Esophagus muscularis mucosa (tissue), 4 donors: ENCODE measurements around the gene RHCG. TPM values are rescaled to one million over a fixed set of nuclear protein-coding genes. Genes with fewer than 3 reads are reported as not detected.

ENCODE experiments used
- DNase-seq: peaks from one replicate; pipeline ENCODE4 v3.0.0-alpha.2; 2017; ENCODE audit errors: extremely low spot score
- H3K27ac ChIP-seq, 4 donors: fragments of 200-600 bp; sonication (generic); replicated peaks in 1 of 4; 1 replicate in 3 of 4; 2 replicates in 1 of 4; pipeline ENCODE4 v1.5.1; 2016 to 2019; ENCODE audit warnings: mild to moderate bottlenecking in 1 of 4
- H3K27me3 ChIP-seq, 4 donors: fragments of 200-600 bp; sonication (generic); one replicate each; pipeline versions ENCODE4 v1.5.1 to v1.6.0; 2016 to 2019
- H3K36me3 ChIP-seq, 4 donors: fragments of 200-600 bp; sonication (generic); one replicate each; pipeline ENCODE4 v1.5.1; 2016 to 2019
- H3K4me1 ChIP-seq, 4 donors: fragments of 200-600 bp; sonication (generic); one replicate each; pipeline ENCODE4 v1.5.1; 2016 to 2019
- H3K4me3 ChIP-seq, 4 donors: fragments of 200-600 bp; sonication (generic); 1 replicate in 2 of 4; 2 replicates in 2 of 4; pipeline ENCODE4 v1.5.1; 2016 to 2019; ENCODE audit warnings: mild to moderate bottlenecking in 4 of 4, moderate library complexity in 1 of 4
- H3K9me3 ChIP-seq, 4 donors: fragments of 200-600 bp; sonication (generic); 1 replicate in 3 of 4; 2 replicates in 1 of 4; pipeline ENCODE4 v1.5.1; 2016 to 2019
- CTCF ChIP-seq, 3 experiments: fragments of 200-600 bp in 2 of 3; fragments of 450-650 bp in 1 of 3; sonication (generic) in 2 of 3; IDR thresholded peaks; one replicate each; pipeline ENCODE4 v1.5.1; 2017 to 2019; ENCODE audit warnings: antibody characterized with exemption in 3 of 3, mild to moderate bottlenecking in 2 of 3, moderate library complexity in 1 of 3
- EP300 ChIP-seq: sonication (generic); formaldehyde crosslinking; IDR thresholded peaks from one replicate; pipeline ENCODE4 v1.6.1; 2017; ENCODE audit warnings: antibody characterized with exemption
- POLR2A ChIP-seq: fragments of 450-650 bp; IDR thresholded peaks from one replicate; pipeline ENCODE4 v1.6.1; 2017; ENCODE audit warnings: antibody characterized with exemption, moderate library complexity, mild to moderate bottlenecking, low read depth
- POLR2AphosphoS5 ChIP-seq, 2 donors: sonication (generic); formaldehyde crosslinking; IDR thresholded peaks; one replicate each; pipeline ENCODE4 v1.6.1; 2017; ENCODE audit warnings: antibody characterized with exemption in 2 of 2
- WGBS: methylation state at CpG from one replicate; pipeline ENCODE4 v1.1.5; 2018; 5-methylcytosine and 5-hydroxymethylcytosine counted together
- intact Hi-C: fragments of 100-400 bp; cut with DNase I; formaldehyde crosslinking; loops from one replicate; pipeline ENCODE4 v1.15.1; 2023
- total RNA-seq, 4 donors: library from RNA; depleted of rRNA; stranded (reverse); fragments of >200 nt; gene quantifications; one replicate each; pipeline versions ENCODE4 v1.1.0 to v1.2.1, GENCODE V29; 2016

The RHCG gene
- total RNA-seq, 4 donors from 2014 or later = 1.2 TPM; not detected in 3

GRCh38 chr15:89506026-89506686 lies 9.8 kb upstream of the RHCG start:
- no peak for DNase-seq
- no peaks in the 10 kb centered on the region for H3K4me1 ChIP-seq
- H3K9me3 ChIP-seq = no peaks in the 10 kb centered on the region
- no peaks in the 10 kb centered on the region for H3K36me3 ChIP-seq
- no peak overlapping the region for H3K27ac ChIP-seq
- TF ChIP-seq POLR2AphosphoS5 (IDR thresholded peaks at IDR 0.05) (no peak), CTCF (IDR thresholded peaks at IDR 0.05) (no peak), POLR2A (no peak), EP300 (no peak)
- peaks cover 0 to 15% (median 0%) of the 10 kb centered on the region in 4 donors for H3K27me3 ChIP-seq
- 79% methylated on average over 4 of the region's 4 CpGs for WGBS
- no peak overlapping the region for H3K4me3 ChIP-seq
- intact Hi-C loops = no loop called here

GRCh38 chr15:89504166-89504565 lies 7.8 kb upstream of the RHCG start:
- Histone ChIP-seq H3K4me1 (no peaks in the 10 kb centered on the region), H3K9me3 (no peaks in the 10 kb centered on the region), H3K27me3 (peaks cover 0 to 32% (median 1%) of the 10 kb centered on the region in 4 donors), H3K4me3 (no peak overlapping the region), H3K36me3 (no peaks in the 10 kb centered on the region), H3K27ac (no peak overlapping the region)
- intact Hi-C loops = no loop called here
- no peak for DNase-seq
- no peak for TF ChIP-seq POLR2A
- TF ChIP-seq CTCF (IDR thresholded peaks at IDR 0.05) = no peak
- TF ChIP-seq POLR2AphosphoS5 (IDR thresholded peaks at IDR 0.05) = no peak
- no peak for TF ChIP-seq EP300
- 65% methylated on average over 4 of the region's 4 CpGs for WGBS

- H3K4me1 ChIP-seq = no peaks in the 10 kb centered on the region
- H3K27me3 ChIP-seq = peaks cover 0 to 41% (median 2%) of the 10 kb centered on the region in 4 donors
- no peak for DNase-seq
- no peaks in the 10 kb centered on the region for H3K36me3 ChIP-seq
- intact Hi-C loops = no loop called here
- H3K4me3 ChIP-seq = no peak overlapping the region
- 76% methylated on average over 5 of the region's 7 CpGs for whole genome bisulfite sequencing
- no peak for TF ChIP-seq POLR2A
- TF ChIP-seq POLR2AphosphoS5 (IDR thresholded peaks at IDR 0.05) = no peak
- TF ChIP-seq CTCF (IDR thresholded peaks at IDR 0.05) = no peak
- TF ChIP-seq EP300 = no peak
- H3K9me3 ChIP-seq = no peaks in the 10 kb centered on the region
- no peak overlapping the region for H3K27ac ChIP-seq
Measured at GRCh38 chr15:89502867-89503595, 6.6 kb upstream of the RHCG start.

GRCh38 chr15:89501646-89502045 lies 5.3 kb upstream of the RHCG start:
- no peak for DNase-seq
- peaks cover 0 to 47% (median 5%) of the 10 kb centered on the region in 4 donors for H3K27me3 ChIP-seq
- no peaks in the 10 kb centered on the region for H3K9me3 ChIP-seq
- intact Hi-C loops = no loop called here
- peaks cover 0 to 3% (median 1%) of the 10 kb centered on the region in 4 donors for H3K4me1 ChIP-seq
- no peaks in the 10 kb centered on the region for H3K36me3 ChIP-seq
- 90% methylated on average over 5 of the region's 5 CpGs for WGBS
- no peak overlapping the region for H3K4me3 ChIP-seq
- TF ChIP-seq CTCF (IDR thresholded peaks at IDR 0.05) = no peak
- no peak for TF ChIP-seq POLR2AphosphoS5 (IDR thresholded peaks at IDR 0.05)
- no peak for TF ChIP-seq POLR2A
- no peak for TF ChIP-seq EP300
- H3K27ac ChIP-seq = no peak overlapping the region
